Measurements from ENCODE around the gene PAM. TPM values are rescaled to one million over a fixed set of nuclear protein-coding genes. Genes with fewer than 3 reads are reported as not detected.
"Not testable (repeated sequence)": the region's sequence is repeated elsewhere in the genome, so short reads cannot be mapped to it uniquely, and the experiment has no call there.

PAM gene
- total RNA-seq, 3 donors from 2014 or later, result 159 to 227 (median 193) TPM

DNA sequence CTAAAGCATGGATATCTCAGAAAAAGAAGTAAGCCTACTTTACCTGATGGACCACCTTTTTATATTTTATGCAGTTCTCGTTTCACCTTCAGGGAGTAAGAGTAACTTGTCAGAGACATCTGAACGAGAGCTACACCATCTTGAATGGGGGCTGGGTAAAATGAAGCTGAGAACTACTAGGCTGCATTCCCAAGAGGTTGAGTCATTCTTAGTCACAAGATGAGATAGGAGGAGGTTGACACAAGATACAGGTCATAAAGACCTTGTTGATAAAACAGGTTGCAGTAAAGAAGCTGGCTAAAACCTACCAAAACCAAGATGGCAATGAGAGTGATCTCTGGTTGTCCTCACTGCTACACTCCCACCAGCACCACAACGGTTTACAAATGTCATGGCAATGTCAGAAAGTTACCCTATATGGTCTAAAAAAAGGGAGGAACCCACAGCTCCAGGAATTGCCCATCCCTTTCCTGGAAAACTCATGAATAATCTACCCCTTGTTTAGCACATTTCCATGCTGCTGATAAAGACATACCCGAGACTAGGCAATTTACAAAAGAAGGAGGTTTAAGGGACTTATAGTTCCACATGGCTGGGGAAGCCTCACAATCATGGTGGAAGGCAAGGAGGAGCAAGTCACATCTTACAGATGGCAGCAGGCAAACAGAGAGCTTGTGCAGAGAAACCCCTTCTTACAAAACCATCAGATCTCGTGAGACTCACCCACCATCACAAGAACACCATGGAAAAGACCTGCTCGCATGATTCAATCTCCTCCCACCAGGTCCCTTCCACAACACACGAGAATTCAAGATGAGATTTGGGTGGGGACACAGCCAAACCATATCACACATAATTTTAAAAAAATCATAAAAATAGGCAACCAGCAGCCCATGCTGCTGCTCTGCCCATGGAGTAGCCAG is 302.4 kb downstream of the PAM start:
- no peaks in the 10 kb centered on the region for H3K27me3 ChIP-seq
- H3K4me1 ChIP-seq, result no peaks in the 10 kb centered on the region
- no peaks in the 10 kb centered on the region for H3K9me3 ChIP-seq
- DNase-seq (ENCODE audit: low spot score in 2 of 2), result no peak
- no peak overlapping the region for H3K4me3 ChIP-seq
- intact Hi-C loops (cut with DNase I; ENCODE audit: low total_unique reads), result no loop called here
- TF ChIP-seq POLR2A (IDR thresholded peaks at IDR 0.05), result no peak
- TF ChIP-seq, protein P1, sequence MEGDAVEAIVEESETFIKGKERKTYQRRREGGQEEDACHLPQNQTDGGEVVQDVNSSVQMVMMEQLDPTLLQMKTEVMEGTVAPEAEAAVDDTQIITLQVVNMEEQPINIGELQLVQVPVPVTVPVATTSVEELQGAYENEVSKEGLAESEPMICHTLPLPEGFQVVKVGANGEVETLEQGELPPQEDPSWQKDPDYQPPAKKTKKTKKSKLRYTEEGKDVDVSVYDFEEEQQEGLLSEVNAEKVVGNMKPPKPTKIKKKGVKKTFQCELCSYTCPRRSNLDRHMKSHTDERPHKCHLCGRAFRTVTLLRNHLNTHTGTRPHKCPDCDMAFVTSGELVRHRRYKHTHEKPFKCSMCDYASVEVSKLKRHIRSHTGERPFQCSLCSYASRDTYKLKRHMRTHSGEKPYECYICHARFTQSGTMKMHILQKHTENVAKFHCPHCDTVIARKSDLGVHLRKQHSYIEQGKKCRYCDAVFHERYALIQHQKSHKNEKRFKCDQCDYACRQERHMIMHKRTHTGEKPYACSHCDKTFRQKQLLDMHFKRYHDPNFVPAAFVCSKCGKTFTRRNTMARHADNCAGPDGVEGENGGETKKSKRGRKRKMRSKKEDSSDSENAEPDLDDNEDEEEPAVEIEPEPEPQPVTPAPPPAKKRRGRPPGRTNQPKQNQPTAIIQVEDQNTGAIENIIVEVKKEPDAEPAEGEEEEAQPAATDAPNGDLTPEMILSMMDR (IDR thresholded peaks at IDR 0.05), result no peak
- H3K36me3 ChIP-seq, result no peaks in the 10 kb centered on the region
- H3K27ac ChIP-seq, result no peak overlapping the region

DNA sequence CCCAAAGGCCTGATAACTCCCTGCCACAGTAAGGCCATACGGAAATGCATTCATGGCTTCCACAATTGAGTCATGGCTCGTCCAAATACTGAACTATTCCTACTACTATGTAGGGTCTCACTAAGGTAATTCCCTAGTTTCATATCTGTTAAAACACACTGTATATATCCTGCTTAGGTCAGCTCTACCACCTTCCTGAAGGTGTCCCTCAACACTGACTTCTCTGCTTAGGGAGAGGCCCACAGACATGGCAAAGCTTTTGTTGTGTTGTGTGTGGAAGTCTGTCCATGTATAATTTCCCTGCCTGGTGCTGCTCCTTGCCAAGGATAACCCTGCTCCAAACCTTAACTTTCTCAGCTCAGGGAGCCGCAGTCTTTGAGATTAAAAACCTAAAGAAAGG is 304.4 kb downstream of the PAM start:
- Histone ChIP-seq H3K36me3 (no peaks in the 10 kb centered on the region), H3K27ac (no peak overlapping the region), H3K9me3 (no peaks in the 10 kb centered on the region), H3K27me3 (no peaks in the 10 kb centered on the region), H3K4me1 (no peaks in the 10 kb centered on the region), H3K4me3 (no peak overlapping the region)
- intact Hi-C loops (cut with DNase I; ENCODE audit: low total_unique reads), result no loop called here
- DNase-seq (ENCODE audit: low spot score in 2 of 2), result no peak
- TF ChIP-seq POLR2AphosphoS5 (IDR thresholded peaks at IDR 0.05) (no peak), POLR2A (IDR thresholded peaks at IDR 0.05) (no peak)
- TF ChIP-seq, protein P1 (IDR thresholded peaks at IDR 0.05), result no peak

DNA sequence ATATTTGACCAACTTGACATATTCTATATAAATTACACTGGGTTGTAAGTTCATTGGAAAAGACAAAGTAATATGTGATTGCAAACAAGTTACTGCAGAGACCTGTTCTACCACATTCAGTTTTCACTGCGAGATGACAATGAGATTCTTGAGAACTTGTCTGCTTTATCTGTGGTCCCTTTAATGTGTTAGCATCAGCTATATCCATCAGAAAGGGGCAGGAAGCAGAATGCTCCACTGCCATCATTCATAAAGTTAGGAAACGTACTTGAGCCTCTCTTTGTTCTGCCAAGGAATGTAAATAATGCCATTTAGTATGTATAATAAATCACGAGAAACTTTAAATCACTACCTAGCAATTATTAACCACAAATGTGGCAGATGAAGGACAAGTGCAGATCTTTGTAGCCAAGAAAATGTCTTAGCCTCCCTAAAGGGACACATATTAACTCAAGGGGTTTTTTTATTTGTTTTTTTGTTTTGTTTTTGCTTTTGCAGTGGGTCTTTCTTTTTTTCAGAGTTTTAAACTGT is 305.4 kb downstream of the PAM start:
- intact Hi-C loops (cut with DNase I; ENCODE audit: low total_unique reads), result no loop called here
- no peaks in the 10 kb centered on the region for H3K27me3 ChIP-seq
- no peak overlapping the region for H3K4me3 ChIP-seq
- no peaks in the 10 kb centered on the region for H3K4me1 ChIP-seq
- no peaks in the 10 kb centered on the region for H3K36me3 ChIP-seq
- DNase-seq (ENCODE audit: low spot score in 2 of 2), result no peak
- H3K9me3 ChIP-seq, result no peaks in the 10 kb centered on the region
- TF ChIP-seq, protein P1 (IDR thresholded peaks at IDR 0.05), result no peak
- TF ChIP-seq POLR2AphosphoS5 (IDR thresholded peaks at IDR 0.05), result no peak
- TF ChIP-seq POLR2A (IDR thresholded peaks at IDR 0.05), result no peak
- no peak overlapping the region for H3K27ac ChIP-seq

DNA sequence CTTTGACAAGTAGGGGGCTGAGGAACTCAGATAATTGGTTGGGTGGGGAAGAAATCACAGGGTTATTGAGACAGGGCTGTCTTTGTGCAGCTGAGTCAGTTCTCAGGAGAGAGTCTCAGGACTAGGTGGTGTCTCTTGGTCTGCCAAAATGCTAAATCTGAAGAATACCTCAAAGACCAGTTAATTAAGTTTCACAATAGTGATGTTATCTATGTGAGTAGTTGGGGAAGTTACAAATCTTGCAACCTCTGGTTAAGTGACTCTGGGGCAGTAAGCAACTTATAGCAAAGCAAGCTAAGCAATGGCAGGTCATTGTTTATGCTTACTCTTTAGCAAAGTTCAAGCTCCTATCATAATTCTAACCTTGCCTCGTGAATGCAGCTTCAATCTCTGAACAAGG is 311.2 kb downstream of the PAM start:
- no peaks in the 10 kb centered on the region for H3K9me3 ChIP-seq
- no peak overlapping the region for H3K27ac ChIP-seq
- H3K4me3 ChIP-seq, result no peak overlapping the region
- intact Hi-C loops (cut with DNase I; ENCODE audit: low total_unique reads), result no loop called here
- H3K36me3 ChIP-seq, result no peaks in the 10 kb centered on the region
- no peak for DNase-seq (ENCODE audit: low spot score in 2 of 2)
- H3K27me3 ChIP-seq, result no peaks in the 10 kb centered on the region
- no peak for TF ChIP-seq POLR2AphosphoS5 (IDR thresholded peaks at IDR 0.05)
- TF ChIP-seq, protein P1 (IDR thresholded peaks at IDR 0.05), result no peak
- TF ChIP-seq POLR2A (IDR thresholded peaks at IDR 0.05), result no peak
- no peaks in the 10 kb centered on the region for H3K4me1 ChIP-seq

DNA sequence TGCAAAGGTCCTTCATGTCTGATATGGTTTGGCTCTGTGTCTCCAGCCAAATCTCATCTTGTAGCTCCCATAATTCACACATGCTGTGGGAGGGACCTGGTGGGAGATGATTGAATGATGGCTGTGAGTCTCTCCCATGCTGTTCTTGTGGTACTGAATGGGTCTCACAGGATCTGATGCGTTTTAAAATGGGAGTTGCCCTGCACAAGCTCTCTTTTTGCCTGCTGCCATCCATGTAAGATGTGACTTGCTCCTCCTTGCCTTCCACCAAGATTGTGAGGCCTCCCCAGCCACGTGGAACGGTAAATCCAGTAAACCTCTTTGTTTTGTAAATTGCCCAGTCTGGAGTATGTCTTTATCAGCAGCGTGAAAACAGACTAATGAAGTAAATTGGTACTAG is 318.4 kb downstream of the PAM start:
- DNase-seq (ENCODE audit: low spot score in 2 of 2); intact Hi-C loops (cut with DNase I; ENCODE audit: low total_unique reads); H3K4me1 ChIP-seq; H3K36me3 ChIP-seq; H3K27me3 ChIP-seq; H3K27ac ChIP-seq; H3K4me3 ChIP-seq: not testable (repeated sequence)
- H3K9me3 ChIP-seq, result peaks cover 27 to 58% of the 10 kb centered on the region in 2 donors

All from breast epithelium (tissue), 4 donors.